ENCODE data around the gene ZNF341.

GRCh38 chr20:33693289-33693688 lies 38.5 kb upstream of the ZNF341 start:
- TF ChIP-seq ZBTB10 (tag by site-specific recombination; IDR thresholded peaks at IDR 0.05) (no peak), ZBTB11 (tag by site-specific recombination; conservative IDR thresholded peaks at IDR 0.05; ENCODE audit: low read depth) (no peak), HIC1 (tag by site-specific recombination; IDR thresholded peaks at IDR 0.05) (no peak), CTCF (tag by site-specific recombination; IDR thresholded peaks at IDR 0.05) (no peak), ZNF639 (tag by site-specific recombination; IDR thresholded peaks at IDR 0.05) (no peak), ZNF18 (tag by site-specific recombination; IDR thresholded peaks at IDR 0.05) (no peak), ELK4 (IDR thresholded peaks at IDR 0.05; ENCODE audit: borderline replicate concordance, low read depth, low read length) (no peak), HOXA7 (CRISPR knock-in tag; IDR thresholded peaks at IDR 0.05; ENCODE audit: borderline replicate concordance) (no peak)

Data from HEK293 (cell line).